Vagina (tissue), 2 donors: ENCODE data around the gene CORIN. TPM values are rescaled to one million over a fixed set of nuclear protein-coding genes. Genes with fewer than 3 reads are reported as not detected.

Experiments
- DNase-seq, 2 donors: peaks; one replicate each; pipeline ENCODE4 v3.0.0-alpha.2; 2017; ENCODE audit errors: extremely low spot score in 2 of 2
- H3K27ac ChIP-seq: fragments of 200-600 bp; sonication (generic); one replicate; pipeline ENCODE4 v1.5.1; 2019
- H3K27me3 ChIP-seq: fragments of 200-600 bp; sonication (generic); one replicate; pipeline ENCODE4 v1.5.1; 2019
- H3K36me3 ChIP-seq, 2 donors: fragments of 200-600 bp; sonication (generic); one replicate each; pipeline ENCODE4 v1.5.1; 2017 to 2019
- H3K4me1 ChIP-seq: fragments of 200-600 bp; sonication (generic); one replicate; pipeline ENCODE4 v1.5.1; 2019
- H3K4me3 ChIP-seq, 2 donors: fragments of 200-600 bp; sonication (generic); 1 replicate in 1 of 2; 2 replicates in 1 of 2; pipeline ENCODE4 v1.5.1; 2016 to 2019
- H3K9me3 ChIP-seq: fragments of 200-600 bp; sonication (generic); one replicate; pipeline ENCODE4 v1.5.1; 2019
- POLR2A ChIP-seq, 2 donors: fragments of 450-650 bp; IDR thresholded peaks; one replicate each; pipeline ENCODE4 v1.6.1; 2017; ENCODE audit warnings: antibody characterized with exemption in 2 of 2, mild to moderate bottlenecking in 2 of 2, moderate library complexity in 2 of 2
- POLR2AphosphoS5 ChIP-seq, 2 donors: sonication (generic); formaldehyde crosslinking; IDR thresholded peaks; one replicate each; pipeline ENCODE4 v1.9.0; 2017; ENCODE audit warnings: antibody characterized with exemption in 2 of 2, mild to moderate bottlenecking in 2 of 2, low read depth in 1 of 2; ENCODE audit not compliant: insufficient read depth in 1 of 2
- intact Hi-C: fragments of 100-400 bp; cut with DNase I; formaldehyde crosslinking; loops from one replicate; pipeline ENCODE4 v1.15.1; 2023
- total RNA-seq: library from RNA; depleted of rRNA; stranded (reverse); fragments of >200 nt; gene quantifications from one replicate; pipeline ENCODE4 v1.2.3, GENCODE V29; 2016
- TF ChIP-seq, protein P1 (sequence below), 3 experiments: fragments of 450-650 bp in 2 of 3; fragments of 200-600 bp in 1 of 3; sonication (generic) in 1 of 3; IDR thresholded peaks; one replicate each; pipeline ENCODE4 v1.5.1; 2017 to 2019; ENCODE audit warnings: antibody characterized with exemption in 3 of 3, mild to moderate bottlenecking in 2 of 3, moderate library complexity in 2 of 3

The CORIN gene
- total RNA-seq, 1 donor from 2014 or later: 5.4 TPM

GRCh38 chr4:47856713-47857112, 18.8 kb upstream of the CORIN start:
- TF ChIP-seq POLR2A (IDR thresholded peaks at IDR 0.05): no peak
- TF ChIP-seq POLR2AphosphoS5 (IDR thresholded peaks at IDR 0.05; ENCODE audit: insufficient read depth in 1 of 2, low read depth in 1 of 2): no peak
- TF ChIP-seq, protein P1, sequence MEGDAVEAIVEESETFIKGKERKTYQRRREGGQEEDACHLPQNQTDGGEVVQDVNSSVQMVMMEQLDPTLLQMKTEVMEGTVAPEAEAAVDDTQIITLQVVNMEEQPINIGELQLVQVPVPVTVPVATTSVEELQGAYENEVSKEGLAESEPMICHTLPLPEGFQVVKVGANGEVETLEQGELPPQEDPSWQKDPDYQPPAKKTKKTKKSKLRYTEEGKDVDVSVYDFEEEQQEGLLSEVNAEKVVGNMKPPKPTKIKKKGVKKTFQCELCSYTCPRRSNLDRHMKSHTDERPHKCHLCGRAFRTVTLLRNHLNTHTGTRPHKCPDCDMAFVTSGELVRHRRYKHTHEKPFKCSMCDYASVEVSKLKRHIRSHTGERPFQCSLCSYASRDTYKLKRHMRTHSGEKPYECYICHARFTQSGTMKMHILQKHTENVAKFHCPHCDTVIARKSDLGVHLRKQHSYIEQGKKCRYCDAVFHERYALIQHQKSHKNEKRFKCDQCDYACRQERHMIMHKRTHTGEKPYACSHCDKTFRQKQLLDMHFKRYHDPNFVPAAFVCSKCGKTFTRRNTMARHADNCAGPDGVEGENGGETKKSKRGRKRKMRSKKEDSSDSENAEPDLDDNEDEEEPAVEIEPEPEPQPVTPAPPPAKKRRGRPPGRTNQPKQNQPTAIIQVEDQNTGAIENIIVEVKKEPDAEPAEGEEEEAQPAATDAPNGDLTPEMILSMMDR (IDR thresholded peaks at IDR 0.05): no peak
- Histone ChIP-seq H3K9me3 (no peaks in the 10 kb centered on the region), H3K4me1 (no peaks in the 10 kb centered on the region), H3K36me3 (no peaks in the 10 kb centered on the region), H3K27ac (no peak overlapping the region), H3K27me3 (no peaks in the 10 kb centered on the region), H3K4me3 (no peak overlapping the region)
- intact Hi-C loops: no loop called here
- no peak for DNase-seq

DNA sequence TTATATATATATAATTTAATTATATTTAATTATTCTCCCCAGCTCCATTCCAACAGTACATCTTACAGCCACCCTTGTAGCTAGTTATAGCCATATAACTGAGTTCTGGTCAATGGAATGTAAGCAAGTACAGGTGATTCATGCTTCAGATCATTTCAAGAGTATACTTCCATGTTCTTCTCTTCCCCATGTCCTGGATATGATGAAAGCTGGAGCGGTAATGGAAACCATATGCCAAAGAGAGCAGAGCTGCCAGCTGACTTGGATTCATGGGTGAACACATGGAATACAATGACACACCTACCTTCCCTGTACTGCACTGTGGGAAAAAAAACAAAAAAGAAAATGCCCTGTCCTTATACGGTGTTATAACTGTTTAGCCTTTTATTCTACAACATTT, 17.5 kb upstream of the CORIN start:
- TF ChIP-seq, protein P1 (IDR thresholded peaks at IDR 0.05): no peak
- no peak for TF ChIP-seq POLR2AphosphoS5 (IDR thresholded peaks at IDR 0.05; ENCODE audit: insufficient read depth in 1 of 2, low read depth in 1 of 2)
- no peak for TF ChIP-seq POLR2A (IDR thresholded peaks at IDR 0.05)
- H3K9me3 ChIP-seq: no peaks in the 10 kb centered on the region
- no peak for DNase-seq
- H3K27ac ChIP-seq: no peak overlapping the region
- H3K4me1 ChIP-seq: no peaks in the 10 kb centered on the region
- intact Hi-C loops: no loop called here
- no peaks in the 10 kb centered on the region for H3K27me3 ChIP-seq
- no peaks in the 10 kb centered on the region for H3K36me3 ChIP-seq
- H3K4me3 ChIP-seq: no peak overlapping the region

DNA sequence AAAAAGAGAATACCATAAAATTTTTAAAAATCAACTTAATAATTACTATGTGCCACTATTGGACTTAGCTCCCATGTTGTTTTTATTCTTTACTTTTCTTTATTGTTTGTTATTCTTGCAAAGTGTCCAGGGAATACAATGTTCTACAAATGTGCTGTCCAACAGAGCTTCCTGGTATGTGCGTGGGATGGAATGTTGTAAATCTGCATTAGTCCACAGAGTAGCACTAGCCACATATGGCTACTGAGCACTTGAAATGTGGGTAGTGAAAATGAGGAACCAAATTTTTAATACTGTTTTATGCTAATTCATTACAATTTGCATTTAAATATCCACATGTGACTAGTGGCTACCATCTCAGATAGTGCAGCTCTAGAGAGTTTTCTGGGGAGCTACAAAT, 14.3 kb upstream of the CORIN start:
- intact Hi-C loops: no loop called here
- H3K27ac ChIP-seq: peak overlapping the region; percentile 4

GRCh38 chr4:47849466-47849865, 11.6 kb upstream of the CORIN start:
- Histone ChIP-seq H3K9me3 (no peaks in the 10 kb centered on the region), H3K27me3 (no peaks in the 10 kb centered on the region), H3K4me3 (no peak overlapping the region), H3K27ac (no peak overlapping the region), H3K4me1 (no peaks in the 10 kb centered on the region), H3K36me3 (peaks cover 0 to 15% of the 10 kb centered on the region in 2 donors)
- intact Hi-C loops: no loop called here
- TF ChIP-seq POLR2A (IDR thresholded peaks at IDR 0.05) (no peak), POLR2AphosphoS5 (IDR thresholded peaks at IDR 0.05; ENCODE audit: insufficient read depth in 1 of 2, low read depth in 1 of 2) (no peak)
- TF ChIP-seq, protein P1 (IDR thresholded peaks at IDR 0.05): no peak
- no peak for DNase-seq

More for the DNA sequence above, 14.3 kb upstream of the CORIN start:
- no peak for TF ChIP-seq POLR2A (IDR thresholded peaks at IDR 0.05)
- TF ChIP-seq, protein P1 (IDR thresholded peaks at IDR 0.05): no peak
- TF ChIP-seq POLR2AphosphoS5 (IDR thresholded peaks at IDR 0.05; ENCODE audit: insufficient read depth in 1 of 2, low read depth in 1 of 2): no peak
- no peak for DNase-seq
- H3K9me3 ChIP-seq: no peaks in the 10 kb centered on the region
- no peaks in the 10 kb centered on the region for H3K27me3 ChIP-seq
- H3K4me1 ChIP-seq: no peaks in the 10 kb centered on the region
- H3K4me3 ChIP-seq: no peak overlapping the region
- peaks cover 0 to 9% of the 10 kb centered on the region in 2 donors for H3K36me3 ChIP-seq

GRCh38 chr4:47848041-47848440, 10.2 kb upstream of the CORIN start:
- H3K4me1 ChIP-seq: no peaks in the 10 kb centered on the region
- TF ChIP-seq, protein P1 (IDR thresholded peaks at IDR 0.05): no peak
- TF ChIP-seq POLR2A (IDR thresholded peaks at IDR 0.05): no peak
- no peak for TF ChIP-seq POLR2AphosphoS5 (IDR thresholded peaks at IDR 0.05; ENCODE audit: insufficient read depth in 1 of 2, low read depth in 1 of 2)
- no peaks in the 10 kb centered on the region for H3K9me3 ChIP-seq
- H3K36me3 ChIP-seq: peaks cover 0 to 15% of the 10 kb centered on the region in 2 donors
- intact Hi-C loops: no loop called here
- no peak overlapping the region for H3K4me3 ChIP-seq
- no peak for DNase-seq
- no peak overlapping the region for H3K27ac ChIP-seq
- no peaks in the 10 kb centered on the region for H3K27me3 ChIP-seq
